Peyer's patch (tissue), 4 donors: ENCODE measurements around the gene ODF2L.

Experiments used
- CTCF ChIP-seq, 6 experiments: fragments of 450-650 bp in 4 of 6; fragments of 200-600 bp in 2 of 6; sonication (generic) in 1 of 6; IDR thresholded peaks; one replicate each; pipeline ENCODE4 v1.5.1; 2017 to 2019; ENCODE audit warnings: antibody characterized with exemption in 6 of 6, mild to moderate bottlenecking in 3 of 6, moderate library complexity in 1 of 6
- POLR2A ChIP-seq, 2 donors: fragments of 450-650 bp; IDR thresholded peaks; one replicate each; pipeline ENCODE4 v1.5.1; 2017; ENCODE audit warnings: antibody characterized with exemption in 2 of 2, mild to moderate bottlenecking in 2 of 2, moderate library complexity in 2 of 2

- no peak for TF ChIP-seq POLR2A (IDR thresholded peaks at IDR 0.05)
- TF ChIP-seq CTCF (IDR thresholded peaks at IDR 0.05), result no peak
These were observed 51.1 kb downstream of the ODF2L start for GRCh38 chr1:86345042-86345441.
